Measurements from ENCODE around the gene CORO2B. TPM values are rescaled to one million over a fixed set of nuclear protein-coding genes. Genes with fewer than 3 reads are reported as not detected.

The CORO2B gene
- total RNA-seq, 6 donors from 2014 or later = 0.79 to 9.0 (median 2.0) TPM

GRCh38 chr15:68543165-68544008 is 35.4 kb upstream of the CORO2B start:
- TF ChIP-seq POLR2AphosphoS5 (IDR thresholded peaks at IDR 0.05) (peak; percentile 35 to 61), EP300 (IDR thresholded peaks at IDR 0.05) (no peak)
- ATAC-seq (ENCODE audit: low FRiP score in 2 of 2) (peak; percentile 70 to 86), DNase-seq (no peak)
- H3K27me3 ChIP-seq = no peaks in the 10 kb centered on the region
- H3K4me1 ChIP-seq = no peaks in the 10 kb centered on the region
- no peak overlapping the region for H3K27ac ChIP-seq
- H3K36me3 ChIP-seq = no peaks in the 10 kb centered on the region
- peaks cover 0 to 6% (median 0%) of the 10 kb centered on the region in 4 donors for H3K9me3 ChIP-seq
- H3K4me3 ChIP-seq = no peak overlapping the region
- WGBS, 2 donors = 80 to 84% methylated on average over 8 of the region's 8 CpGs

- no peaks in the 10 kb centered on the region for H3K36me3 ChIP-seq
- no peaks in the 10 kb centered on the region for H3K4me1 ChIP-seq
- H3K4me3 ChIP-seq = no peak overlapping the region
- no peak for DNase-seq
- H3K27me3 ChIP-seq = no peaks in the 10 kb centered on the region
- WGBS, 2 donors = 95 to 97% methylated on average over 2 of the region's 2 CpGs
- no peaks in the 10 kb centered on the region for H3K9me3 ChIP-seq
- H3K27ac ChIP-seq = no peak overlapping the region
- TF ChIP-seq POLR2AphosphoS5 (IDR thresholded peaks at IDR 0.05) (no peak), CTCF (IDR thresholded peaks at IDR 0.05) (no peak), EP300 (IDR thresholded peaks at IDR 0.05) (no peak), POLR2A (IDR thresholded peaks at IDR 0.05) (no peak)
- ATAC-seq (ENCODE audit: low FRiP score in 2 of 2) = no peak
Observed at GRCh38 chr15:68546318-68546717, 32.5 kb upstream of the CORO2B start.

- Histone ChIP-seq H3K9me3 (no peaks in the 10 kb centered on the region), H3K4me1 (peaks cover 0 to 5% (median 0%) of the 10 kb centered on the region in 4 donors), H3K36me3 (no peaks in the 10 kb centered on the region), H3K27ac (no peak overlapping the region), H3K4me3 (no peak overlapping the region), H3K27me3 (no peaks in the 10 kb centered on the region)
- 63 to 72% methylated on average over 3 of the region's 3 CpGs for WGBS, 2 donors
- DNase-seq (no peak), ATAC-seq (ENCODE audit: low FRiP score in 2 of 2) (no peak)
- no peak for TF ChIP-seq POLR2AphosphoS5 (IDR thresholded peaks at IDR 0.05)
- TF ChIP-seq POLR2A (IDR thresholded peaks at IDR 0.05) = no peak
- no peak for TF ChIP-seq CTCF (IDR thresholded peaks at IDR 0.05)
- no peak for TF ChIP-seq EP300 (IDR thresholded peaks at IDR 0.05)
Observed at GRCh38 chr15:68548364-68548763, 30.4 kb upstream of the CORO2B start.

GRCh38 chr15:68550004-68550403 is 28.8 kb upstream of the CORO2B start:
- TF ChIP-seq POLR2AphosphoS5 (IDR thresholded peaks at IDR 0.05) (no peak), CTCF (IDR thresholded peaks at IDR 0.05) (no peak), EP300 (IDR thresholded peaks at IDR 0.05) (no peak), POLR2A (IDR thresholded peaks at IDR 0.05) (no peak)
- H3K27me3 ChIP-seq = no peaks in the 10 kb centered on the region
- DNase-seq (no peak), ATAC-seq (ENCODE audit: low FRiP score in 2 of 2) (no peak)
- peaks cover 0 to 5% (median 0%) of the 10 kb centered on the region in 4 donors for H3K4me1 ChIP-seq
- no peaks in the 10 kb centered on the region for H3K36me3 ChIP-seq
- 65 to 71% methylated on average over 8 to 9 of the region's 9 CpGs for WGBS, 2 donors
- H3K27ac ChIP-seq = no peak overlapping the region
- H3K4me3 ChIP-seq = no peak overlapping the region
- H3K9me3 ChIP-seq = no peaks in the 10 kb centered on the region

GRCh38 chr15:68550498-68551295 is 28.1 kb upstream of the CORO2B start:
- WGBS, 2 donors = 43 to 45% methylated on average over 17 to 20 of the region's 20 CpGs
- no peak overlapping the region for H3K4me3 ChIP-seq
- no peaks in the 10 kb centered on the region for H3K27me3 ChIP-seq
- no peak overlapping the region for H3K27ac ChIP-seq
- H3K4me1 ChIP-seq = peaks cover 0 to 5% (median 0%) of the 10 kb centered on the region in 4 donors
- ATAC-seq (ENCODE audit: low FRiP score in 2 of 2) = peak; percentile 31 to 61
- TF ChIP-seq CTCF (IDR thresholded peaks at IDR 0.05) (peak; percentile 80 to 94 (median 83)), EP300 (IDR thresholded peaks at IDR 0.05) (no peak), POLR2A (IDR thresholded peaks at IDR 0.05) (no peak), POLR2AphosphoS5 (IDR thresholded peaks at IDR 0.05) (no peak)
- DNase-seq = peak in 1 of 2 donors; percentile 70
- no peaks in the 10 kb centered on the region for H3K9me3 ChIP-seq
- H3K36me3 ChIP-seq = no peaks in the 10 kb centered on the region
